ENCODE measurements around the gene MRPL45. TPM values are rescaled to one million over a fixed set of nuclear protein-coding genes. Genes with fewer than 3 reads are reported as not detected.

The MRPL45 gene
- 61.5 to 66.3 TPM (median 65.2 TPM) in 5 replicates for total RNA-seq (2022; extraction: Qiagen RNA extraction)

DNA sequence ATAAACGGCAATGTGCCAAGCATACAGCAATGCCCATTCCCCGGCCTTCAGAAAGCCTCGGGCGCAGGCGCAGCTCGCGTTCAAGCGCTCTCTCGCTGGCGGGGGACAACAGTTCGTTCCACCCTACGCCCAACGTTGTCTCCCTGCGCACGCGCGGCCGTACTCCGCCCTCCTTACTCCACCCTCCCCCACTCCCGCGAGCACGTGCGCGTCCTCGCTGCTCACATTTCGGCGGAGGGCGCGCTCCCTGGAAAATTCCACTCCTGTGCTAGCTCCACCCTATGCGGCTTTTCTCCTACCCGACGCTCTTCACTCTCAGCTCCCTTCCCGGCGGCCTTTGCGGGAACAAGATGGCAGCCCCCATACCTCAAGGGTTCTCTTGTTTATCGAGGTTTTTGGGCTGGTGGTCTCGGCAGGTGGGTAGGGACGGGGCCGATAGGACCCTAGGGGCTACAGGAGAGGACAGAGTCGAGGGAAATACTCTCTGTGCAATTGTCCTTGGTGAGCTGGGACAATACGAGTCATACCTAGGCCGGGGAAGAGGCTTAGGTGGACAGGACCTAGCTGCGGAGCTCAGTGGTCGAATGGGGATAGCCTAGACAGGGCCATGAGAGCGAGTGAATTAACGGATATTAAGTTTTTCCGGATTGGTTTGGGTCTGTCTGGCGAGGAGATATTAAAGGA lies at the start of gene MRPL45:
Gene MRPL45, plus strand, starts transcription at position 335 of the 684 bp plus-strand sequence. Its CDS starts 16 bp downstream, at position 351.

DNA sequence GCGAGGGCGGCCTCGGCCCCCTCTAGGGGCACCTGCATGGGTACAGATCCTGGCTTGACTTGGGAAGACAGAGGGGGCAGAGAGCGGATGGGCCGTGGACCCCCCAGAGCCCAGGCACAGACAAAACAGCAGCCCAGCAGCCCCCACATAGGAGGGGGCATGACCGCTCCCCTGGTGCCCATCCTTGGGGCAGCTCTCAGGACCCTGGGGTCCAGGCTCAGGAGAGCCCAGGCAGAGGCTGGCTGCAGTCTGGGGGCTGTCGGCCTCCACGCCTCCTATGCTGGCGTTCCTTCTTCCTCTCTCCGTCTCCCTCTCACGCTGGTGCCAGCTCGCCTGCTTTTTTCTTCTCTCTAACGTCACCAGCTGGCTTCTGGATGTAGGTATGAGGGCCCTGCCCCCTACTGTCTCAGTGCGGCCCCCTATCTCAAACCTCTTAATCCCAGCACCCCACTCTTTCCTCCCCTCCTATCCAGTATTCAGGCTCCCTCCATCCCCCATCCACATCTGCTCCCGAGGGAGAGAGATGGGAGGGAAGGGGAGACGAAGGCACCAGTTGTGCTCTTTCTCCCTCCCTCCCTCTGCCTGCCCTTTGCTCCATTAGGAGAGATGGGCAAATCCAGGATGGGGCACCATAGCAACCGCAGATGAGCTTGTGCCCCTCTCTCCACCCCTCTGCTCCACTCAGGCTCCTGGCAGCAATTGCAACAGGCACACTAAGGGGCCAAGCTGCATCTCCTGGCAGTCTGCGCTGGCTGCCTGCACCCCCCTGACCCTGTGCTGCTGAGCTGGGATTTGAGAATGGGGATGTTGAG lies 46.8 kb downstream of the MRPL45 start, which contains the start of gene GPR179:
Gene GPR179, minus strand, starts transcription at position 349 of the 812 bp plus-strand sequence. Its CDS starts 167 bp downstream, at position 182.

DNA sequence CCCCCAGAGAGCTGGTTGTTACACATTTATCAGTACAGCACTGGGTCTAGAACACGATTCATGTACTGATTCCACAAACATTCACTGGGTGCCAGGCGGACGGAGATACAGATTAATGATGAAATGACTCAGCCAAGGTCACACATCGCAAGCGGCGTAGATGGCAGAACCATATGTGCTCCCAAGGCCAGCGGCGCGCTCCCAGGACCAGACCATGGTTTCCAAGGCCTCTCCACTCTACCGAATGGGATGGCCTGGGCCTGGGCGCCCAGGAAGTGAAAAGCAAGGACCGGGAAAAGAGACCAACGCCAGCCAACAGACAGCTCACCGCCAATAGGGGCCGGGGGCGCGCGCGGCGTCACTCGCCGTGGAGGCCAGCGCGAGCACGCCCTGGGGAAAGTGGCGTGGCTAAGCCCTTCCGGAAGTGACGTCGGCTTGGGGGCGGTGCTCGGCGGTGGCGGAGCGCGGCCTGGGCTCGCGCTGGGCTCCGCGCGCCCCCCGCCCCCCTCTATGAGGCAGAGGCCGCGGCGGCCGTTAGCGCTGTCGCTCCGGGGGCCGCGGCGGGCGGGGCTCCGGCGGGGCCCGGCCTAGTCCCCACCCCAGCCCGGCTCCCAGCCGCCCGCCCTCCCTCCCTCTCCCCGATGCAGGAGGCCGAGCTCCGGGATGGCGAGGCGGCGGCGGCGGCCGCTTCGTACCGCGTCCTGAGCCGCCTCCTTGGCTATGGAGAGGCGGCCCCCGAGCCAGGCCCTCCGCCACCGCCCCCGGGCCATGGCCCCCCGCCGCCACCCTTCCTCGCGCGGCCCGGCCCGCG lies 54.6 kb downstream of the MRPL45 start, which contains the start of gene SOCS7:
Gene SOCS7, plus strand, starts transcription at position 433 of the 811 bp plus-strand sequence. Its CDS starts 209 bp downstream, at position 642.

Other genes with a start within 250 kb of the MRPL45 start
- gene TBC1D3C, start 228.5 kb upstream of the MRPL45 start, total RNA-seq (2022; extraction: Qiagen RNA extraction) = not detected in 5 replicates
- not detected in 5 replicates for gene TBC1D3E, start 169.2 kb upstream of the MRPL45 start, total RNA-seq (2022; extraction: Qiagen RNA extraction)
- not detected in 5 replicates for gene TBC1D3, start 104.6 kb upstream of the MRPL45 start, total RNA-seq (2022; extraction: Qiagen RNA extraction)
- 0.02 to 0.05 TPM (median 0.03 TPM) in 4 of 5 replicates, not detected in the other for gene GPR179, start 46.8 kb downstream of the MRPL45 start, total RNA-seq (2022; extraction: Qiagen RNA extraction)
- gene SOCS7, start 54.7 kb downstream of the MRPL45 start, total RNA-seq (2022; extraction: Qiagen RNA extraction) = 9.9 to 18.2 TPM (median 16.1 TPM) in 5 replicates
- 54.9 to 79.5 TPM (median 68.3 TPM) in 5 replicates for gene ARHGAP23, start 131.3 kb downstream of the MRPL45 start, total RNA-seq (2022; extraction: Qiagen RNA extraction)

Data from A549 treated with dexamethasone at 1 μM for 4 hours (cell line).